ENCODE results near the gene ETAA1.

- TF ChIP-seq MAX (IDR thresholded peaks at IDR 0.05) (no peak), TAF1 (IDR thresholded peaks at IDR 0.05; ENCODE audit: low read depth) (no peak), ZBTB7A (IDR thresholded peaks at IDR 0.05; ENCODE audit: low read depth) (no peak), TEAD4 (IDR thresholded peaks at IDR 0.05) (no peak), RAD21 (IDR thresholded peaks at IDR 0.05; ENCODE audit: low read depth) (no peak), REST (IDR thresholded peaks at IDR 0.05; ENCODE audit: low read depth) (no peak), EP300 (IDR thresholded peaks at IDR 0.05; ENCODE audit: borderline replicate concordance) (no peak), TCF12 (IDR thresholded peaks at IDR 0.05; ENCODE audit: low read depth) (no peak), CREB1 (IDR thresholded peaks at IDR 0.05; ENCODE audit: low read depth) (no peak), NFIC (IDR thresholded peaks at IDR 0.05) (no peak), YY1 (IDR thresholded peaks at IDR 0.05; ENCODE audit: low read depth) (no peak), EGR1 (IDR thresholded peaks at IDR 0.05) (no peak), FOXM1 (IDR thresholded peaks at IDR 0.05; ENCODE audit: borderline replicate concordance, low read depth) (no peak), CEBPB (IDR thresholded peaks at IDR 0.05) (no peak)
These were observed 22.2 kb upstream of the ETAA1 start for GRCh38 chr2:67374949-67375348.

Measured in Ishikawa (cell line).